ENCODE measurements around the gene HAVCR2. TPM values are rescaled to one million over a fixed set of nuclear protein-coding genes. Genes with fewer than 3 reads are reported as not detected.

Gene HAVCR2
- 0.85 TPM for polyA plus RNA-seq (2013, experiment 1 of 4)
- polyA plus RNA-seq (2013, experiment 2 of 4), result 0.28 TPM
- polyA plus RNA-seq (2013, experiment 3 of 4), result 0.21 TPM
- polyA plus RNA-seq (2013, experiment 4 of 4), result 0.12 TPM

DNA sequence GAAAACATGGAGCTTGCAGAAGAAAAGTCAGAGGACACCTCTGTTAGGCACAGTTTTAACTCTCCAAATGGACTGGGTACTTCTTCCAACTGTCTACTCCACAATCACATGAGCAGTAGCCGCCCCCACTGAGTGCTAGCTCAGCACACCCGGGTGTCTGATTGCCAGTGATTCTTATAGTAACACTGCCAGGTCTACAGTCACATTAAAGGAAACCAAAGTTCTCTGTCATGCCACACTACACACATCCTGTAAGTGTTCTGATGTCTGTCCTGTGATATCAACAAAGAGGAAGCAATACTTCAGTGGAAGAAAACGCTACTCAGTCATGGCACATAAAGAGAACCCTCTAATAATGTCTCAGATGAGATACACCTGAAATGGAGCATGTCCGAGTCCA, at the start of gene HAVCR2:
Gene HAVCR2 (minus strand): TSS at position 69 of the 400 bp plus-strand sequence. CDS start 61 bp downstream, at position 8.
- WGBS, 2 experiments, result 85 to 95% methylated on average over 4 of the region's 4 CpGs
- H3K9me3 ChIP-seq (ENCODE audit: control insufficient read depth, low read length), result no peaks in the 10 kb centered on the region
- no peak within 1 kb of the TSS for H3K27ac ChIP-seq (ENCODE audit: insufficient read depth, low read depth, low read length, poor library complexity, severe bottlenecking)
- no peaks in the 10 kb centered on the region for H3K36me3 ChIP-seq (ENCODE audit: control insufficient read depth, insufficient read depth, low read length)
- no peak within 1 kb of the TSS for H3K4me3 ChIP-seq (ENCODE audit: insufficient read depth, low read depth, low read length)
- no peaks in the 10 kb centered on the region for H3K27me3 ChIP-seq (ENCODE audit: control insufficient read depth, insufficient read depth, low read length, poor library complexity, severe bottlenecking)
- peaks cover 11% of the 10 kb centered on the region for H3K4me1 ChIP-seq (ENCODE audit: control insufficient read depth, insufficient read depth, low read length)

DNA sequence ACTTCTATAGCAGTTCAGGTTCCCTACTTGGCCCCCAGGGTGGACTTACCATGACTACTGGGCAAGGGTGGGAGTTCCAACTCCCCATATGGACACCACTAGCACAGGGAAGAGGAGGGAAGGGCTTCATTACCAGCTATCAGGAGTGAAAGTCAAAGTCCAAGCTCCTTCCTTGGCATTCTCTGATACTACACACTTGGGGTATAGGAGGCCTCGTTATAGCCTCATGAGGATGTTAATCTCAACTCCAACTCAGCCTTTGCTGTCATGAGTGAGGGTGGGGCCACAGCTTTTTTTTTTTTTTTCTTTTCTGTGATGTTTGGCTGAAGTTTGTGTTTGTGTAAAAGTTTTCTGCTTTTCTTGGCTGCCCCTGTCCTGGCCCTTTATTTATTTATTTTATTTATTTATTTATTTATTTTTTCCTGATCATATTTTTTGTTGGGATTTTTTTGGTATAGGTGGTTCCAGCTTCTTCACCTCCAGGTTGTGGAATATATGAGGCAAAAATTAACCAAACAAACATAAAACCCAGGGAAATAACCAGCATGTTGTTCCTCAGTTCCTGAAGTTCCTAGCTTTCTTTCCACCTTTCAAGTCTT, 48.5 kb upstream of the HAVCR2 start:
- Histone ChIP-seq H3K9me3 (ENCODE audit: control insufficient read depth, low read length) (no peaks in the 10 kb centered on the region), H3K4me3 (ENCODE audit: insufficient read depth, low read depth, low read length) (no peak overlapping the region), H3K36me3 (ENCODE audit: control insufficient read depth, insufficient read depth, low read length) (no peaks in the 10 kb centered on the region), H3K27ac (ENCODE audit: insufficient read depth, low read depth, low read length, poor library complexity, severe bottlenecking) (no peak overlapping the region), H3K27me3 (ENCODE audit: control insufficient read depth, insufficient read depth, low read length, poor library complexity, severe bottlenecking) (no peaks in the 10 kb centered on the region), H3K4me1 (ENCODE audit: control insufficient read depth, insufficient read depth, low read length) (no peaks in the 10 kb centered on the region)
- WGBS, 2 experiments, result 83 to 95% methylated on average over 1 of the region's 1 CpG

DNA sequence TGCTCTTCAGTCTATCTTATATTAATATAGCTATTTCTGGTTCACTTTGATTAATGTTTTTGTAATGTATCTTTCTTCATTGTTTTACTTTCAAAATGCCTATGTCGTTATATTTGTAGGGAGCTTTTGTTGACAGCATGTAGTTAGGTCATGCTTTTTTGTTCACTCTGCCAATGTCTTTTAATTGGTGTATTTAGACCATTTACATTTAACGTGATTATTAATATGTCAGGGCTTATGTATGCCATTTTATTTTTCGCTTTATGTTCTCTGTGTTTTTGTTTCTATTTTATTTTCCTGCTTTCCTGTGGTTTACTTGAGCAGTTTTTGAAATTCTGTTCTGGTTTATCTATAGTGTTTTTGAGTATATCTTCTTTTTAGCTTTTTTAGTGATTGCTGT, 46.5 kb upstream of the HAVCR2 start:
- Histone ChIP-seq H3K27ac (ENCODE audit: insufficient read depth, low read depth, low read length, poor library complexity, severe bottlenecking) (no peak overlapping the region), H3K9me3 (ENCODE audit: control insufficient read depth, low read length) (no peaks in the 10 kb centered on the region), H3K4me3 (ENCODE audit: insufficient read depth, low read depth, low read length) (no peak overlapping the region), H3K36me3 (ENCODE audit: control insufficient read depth, insufficient read depth, low read length) (no peaks in the 10 kb centered on the region), H3K4me1 (ENCODE audit: control insufficient read depth, insufficient read depth, low read length) (no peaks in the 10 kb centered on the region), H3K27me3 (ENCODE audit: control insufficient read depth, insufficient read depth, low read length, poor library complexity, severe bottlenecking) (no peaks in the 10 kb centered on the region)
- 85 to 100% methylated on average over 3 of the region's 3 CpGs for WGBS, 2 experiments

DNA sequence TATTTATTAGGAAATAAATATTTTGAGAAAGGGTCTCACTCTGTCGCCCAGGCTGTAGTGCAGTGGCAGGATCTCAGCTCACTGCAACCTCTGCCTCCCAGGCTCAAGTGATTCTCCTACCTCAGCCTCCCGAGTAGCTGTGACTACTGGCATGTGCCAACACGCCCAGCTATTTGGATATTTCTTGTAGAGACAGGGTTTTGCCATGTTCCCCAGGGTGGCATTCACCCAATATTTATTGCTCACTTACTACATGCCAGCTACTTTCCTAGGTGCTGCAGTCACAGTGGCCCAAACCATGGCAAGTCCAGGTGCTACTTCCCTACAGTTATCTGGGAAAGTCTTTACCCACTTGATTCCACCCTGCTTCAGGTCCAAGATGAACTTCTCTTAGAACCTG, 42.2 kb upstream of the HAVCR2 start:
- Histone ChIP-seq H3K9me3 (ENCODE audit: control insufficient read depth, low read length) (no peaks in the 10 kb centered on the region), H3K27me3 (ENCODE audit: control insufficient read depth, insufficient read depth, low read length, poor library complexity, severe bottlenecking) (no peaks in the 10 kb centered on the region), H3K27ac (ENCODE audit: insufficient read depth, low read depth, low read length, poor library complexity, severe bottlenecking) (no peak overlapping the region), H3K4me1 (ENCODE audit: control insufficient read depth, insufficient read depth, low read length) (no peaks in the 10 kb centered on the region), H3K36me3 (ENCODE audit: control insufficient read depth, insufficient read depth, low read length) (no peaks in the 10 kb centered on the region), H3K4me3 (ENCODE audit: insufficient read depth, low read depth, low read length) (no peak overlapping the region)
- WGBS, 2 experiments, result 86 to 90% methylated on average over 3 of the region's 3 CpGs

DNA sequence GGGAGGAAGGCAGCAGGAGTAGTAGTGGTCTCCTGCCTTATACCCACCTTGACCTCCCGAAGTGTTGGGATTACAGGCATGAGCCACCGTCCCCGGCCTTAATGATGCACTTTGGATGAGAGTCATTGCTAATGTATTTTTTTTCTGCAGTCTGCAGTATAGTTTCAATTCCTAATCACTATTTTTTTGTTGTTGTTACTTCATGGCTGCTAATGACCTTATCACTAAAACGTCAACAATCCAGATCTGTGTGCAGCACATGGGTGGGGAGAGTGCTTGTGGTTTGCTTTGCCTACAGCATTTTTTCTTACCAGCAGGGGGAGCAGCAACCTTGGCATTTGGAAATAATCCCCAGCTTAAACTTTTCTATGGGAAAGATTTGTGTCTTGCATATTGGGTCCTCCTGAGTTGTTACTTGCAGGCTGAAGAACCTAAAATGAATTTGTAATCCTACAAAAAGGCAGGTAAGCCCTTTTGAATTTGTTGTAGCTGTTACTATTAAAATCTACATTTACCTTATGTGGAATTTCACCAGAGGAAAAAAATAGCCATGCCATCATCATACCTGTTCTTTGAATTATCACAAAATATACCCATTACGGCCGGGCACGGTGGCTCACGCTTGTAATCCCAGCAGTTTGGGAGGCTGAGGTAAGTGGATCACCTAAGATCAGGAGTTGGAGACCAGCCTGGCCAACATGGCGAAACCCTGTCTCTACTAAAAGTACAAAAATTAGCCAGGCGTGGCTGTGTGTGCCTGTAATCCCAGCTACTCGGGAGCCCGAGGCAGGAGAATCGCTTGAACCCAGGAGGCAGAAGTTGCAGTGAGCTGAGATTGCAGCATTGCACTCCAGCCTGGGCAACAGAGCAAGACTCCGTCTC, 40.1 kb upstream of the HAVCR2 start:
- H3K27ac ChIP-seq (ENCODE audit: insufficient read depth, low read depth, low read length, poor library complexity, severe bottlenecking), result no peak overlapping the region
- no peak overlapping the region for H3K4me3 ChIP-seq (ENCODE audit: insufficient read depth, low read depth, low read length)
- no peaks in the 10 kb centered on the region for H3K4me1 ChIP-seq (ENCODE audit: control insufficient read depth, insufficient read depth, low read length)
- WGBS, 2 experiments, result 87 to 90% methylated on average over 12 to 14 of the region's 14 CpGs
- no peaks in the 10 kb centered on the region for H3K36me3 ChIP-seq (ENCODE audit: control insufficient read depth, insufficient read depth, low read length)
- no peaks in the 10 kb centered on the region for H3K27me3 ChIP-seq (ENCODE audit: control insufficient read depth, insufficient read depth, low read length, poor library complexity, severe bottlenecking)
- H3K9me3 ChIP-seq (ENCODE audit: control insufficient read depth, low read length), result no peaks in the 10 kb centered on the region

DNA sequence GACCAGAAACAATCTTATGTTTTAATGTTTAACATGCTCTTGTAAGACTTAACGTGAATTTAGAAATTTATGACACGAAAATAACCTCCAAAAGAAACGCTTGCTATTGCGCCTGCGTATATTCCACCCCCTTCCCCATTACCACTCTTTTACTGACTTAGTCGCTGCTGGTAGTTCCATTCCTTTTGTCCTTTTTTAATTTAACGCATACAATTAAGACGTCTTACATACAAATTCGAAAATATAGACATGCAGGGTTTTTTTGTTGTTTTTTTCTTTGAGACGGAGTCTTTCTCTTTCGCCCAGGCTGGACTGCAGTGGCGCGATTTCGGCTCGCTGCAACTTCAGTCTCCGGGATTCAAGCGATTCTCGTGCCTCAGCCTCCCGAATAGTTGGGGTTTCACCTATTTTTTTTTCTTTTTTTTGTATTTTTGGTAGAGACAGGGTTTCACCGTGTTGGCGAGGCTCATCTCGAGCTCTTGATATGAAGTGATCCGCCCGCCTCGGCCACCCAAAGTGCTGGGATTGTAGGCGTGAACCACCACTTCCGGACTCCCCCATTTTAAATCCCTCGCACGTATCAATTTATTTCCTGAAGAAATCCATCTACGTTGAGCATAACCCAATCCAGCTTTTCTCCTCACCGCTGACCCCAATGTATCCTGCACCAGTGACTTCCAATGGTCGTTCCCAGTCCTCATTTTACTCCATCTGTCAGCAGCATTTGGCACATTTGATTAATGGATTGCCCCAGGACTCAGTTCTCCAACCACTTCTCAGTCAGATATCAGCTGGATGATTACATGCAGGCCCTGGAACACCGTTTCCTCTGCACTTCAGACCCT, 34.5 kb upstream of the HAVCR2 start:
- Histone ChIP-seq H3K36me3 (ENCODE audit: control insufficient read depth, insufficient read depth, low read length) (peaks cover 4% of the 10 kb centered on the region), H3K9me3 (ENCODE audit: control insufficient read depth, low read length) (no peaks in the 10 kb centered on the region), H3K4me3 (ENCODE audit: insufficient read depth, low read depth, low read length) (peak overlapping the region; percentile 88), H3K4me1 (ENCODE audit: control insufficient read depth, insufficient read depth, low read length) (peaks cover 2% of the 10 kb centered on the region), H3K27ac (ENCODE audit: insufficient read depth, low read depth, low read length, poor library complexity, severe bottlenecking) (no peak overlapping the region), H3K27me3 (ENCODE audit: control insufficient read depth, insufficient read depth, low read length, poor library complexity, severe bottlenecking) (no peaks in the 10 kb centered on the region)
- WGBS, 2 experiments, result 59 to 64% methylated on average over 33 of the region's 33 CpGs

DNA sequence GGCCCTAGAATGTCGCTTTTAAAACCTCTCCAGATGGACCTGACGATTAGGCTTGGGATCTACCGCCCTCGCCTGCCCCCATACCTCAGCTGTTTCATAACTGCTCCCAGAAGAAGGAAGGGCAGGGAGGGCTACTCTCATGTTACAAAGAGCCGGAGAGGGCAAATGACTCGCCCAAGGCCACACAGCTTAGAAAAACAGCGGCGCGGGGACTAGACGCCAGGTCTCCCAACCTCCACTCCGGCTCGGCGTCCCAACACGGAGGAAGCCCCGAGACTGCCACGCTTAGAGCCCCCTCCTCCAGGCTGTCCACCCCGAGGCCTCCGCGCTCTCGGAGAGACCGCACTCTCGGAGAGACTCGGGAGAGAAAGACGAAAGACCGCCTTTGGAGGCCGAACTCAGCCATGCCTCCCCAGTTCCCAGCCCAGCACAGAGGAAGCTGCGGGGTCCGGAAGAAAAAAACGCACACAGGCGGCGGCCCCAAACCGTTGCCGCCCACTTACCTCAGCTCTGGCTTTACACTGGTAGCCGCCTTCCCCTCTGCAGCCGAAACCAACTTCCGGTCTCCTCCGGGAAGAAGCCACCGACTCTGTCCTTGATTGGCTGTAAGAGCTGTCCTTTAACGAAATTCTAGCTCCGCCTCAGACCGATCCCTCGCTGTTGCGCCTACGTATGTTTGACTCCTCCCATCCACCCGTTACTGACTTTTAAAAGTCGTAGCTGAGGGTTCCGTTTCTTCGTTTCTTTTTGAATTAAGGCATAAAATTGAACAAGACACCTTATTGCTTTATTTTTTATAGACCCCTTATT, 33.7 kb upstream of the HAVCR2 start, which contains the start of gene MED7:
Gene MED7 (minus strand): TSS at position 549 of the 810 bp plus-strand sequence. CDS start 3,434 bp downstream, outside the sequence.
- WGBS, 2 experiments, result 1 to 2% methylated on average over 48 of the region's 48 CpGs
- Histone ChIP-seq H3K4me3 (ENCODE audit: insufficient read depth, low read depth, low read length) (peak within 1 kb of the TSS; percentile 88), H3K27ac (ENCODE audit: insufficient read depth, low read depth, low read length, poor library complexity, severe bottlenecking) (peak within 1 kb of the TSS; percentile 31), H3K9me3 (ENCODE audit: control insufficient read depth, low read length) (no peaks in the 10 kb centered on the region), H3K36me3 (ENCODE audit: control insufficient read depth, insufficient read depth, low read length) (peaks cover 4% of the 10 kb centered on the region), H3K4me1 (ENCODE audit: control insufficient read depth, insufficient read depth, low read length) (peaks cover 2% of the 10 kb centered on the region), H3K27me3 (ENCODE audit: control insufficient read depth, insufficient read depth, low read length, poor library complexity, severe bottlenecking) (no peaks in the 10 kb centered on the region)

DNA sequence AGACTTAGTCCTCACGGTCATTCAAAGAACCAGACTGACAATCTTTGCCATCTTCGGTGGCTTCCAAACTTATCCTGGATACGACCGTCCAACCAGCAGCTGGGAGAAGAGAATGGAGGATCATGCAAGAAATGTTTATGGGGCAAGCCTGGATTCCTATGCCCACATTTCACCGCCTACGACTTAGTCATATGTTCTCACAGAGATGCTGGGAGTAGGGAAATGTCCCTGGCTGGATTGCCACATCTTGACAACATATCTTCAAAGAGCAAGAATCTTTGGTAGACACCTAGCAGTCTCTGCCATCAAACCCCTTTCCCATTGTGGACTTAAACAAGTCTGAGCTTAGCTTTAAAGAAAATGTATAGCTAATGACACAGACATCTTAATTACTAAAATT, 28.8 kb upstream of the HAVCR2 start:
- Histone ChIP-seq H3K4me1 (ENCODE audit: control insufficient read depth, insufficient read depth, low read length) (peaks cover 2% of the 10 kb centered on the region), H3K9me3 (ENCODE audit: control insufficient read depth, low read length) (no peaks in the 10 kb centered on the region), H3K4me3 (ENCODE audit: insufficient read depth, low read depth, low read length) (no peak overlapping the region), H3K27ac (ENCODE audit: insufficient read depth, low read depth, low read length, poor library complexity, severe bottlenecking) (no peak overlapping the region), H3K36me3 (ENCODE audit: control insufficient read depth, insufficient read depth, low read length) (peaks cover 4% of the 10 kb centered on the region), H3K27me3 (ENCODE audit: control insufficient read depth, insufficient read depth, low read length, poor library complexity, severe bottlenecking) (no peaks in the 10 kb centered on the region)
- WGBS, 2 experiments, result 96% methylated on average over 6 of the region's 6 CpGs

DNA sequence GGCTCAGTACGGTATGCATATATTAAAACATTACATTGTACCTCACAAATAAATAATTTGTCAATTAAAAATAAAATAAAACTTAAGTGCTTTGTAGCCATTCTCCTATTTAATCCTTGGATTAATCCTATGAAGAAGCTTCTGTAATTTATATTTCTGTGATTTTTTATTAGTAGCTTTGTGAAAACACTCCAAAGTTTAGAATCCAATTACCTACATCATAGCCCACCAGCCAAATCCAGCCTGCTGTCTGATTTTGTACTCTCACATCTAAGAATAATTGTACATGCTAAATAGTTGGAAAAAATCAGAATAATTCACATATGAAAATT, 23.4 kb upstream of the HAVCR2 start:
- Histone ChIP-seq H3K36me3 (ENCODE audit: control insufficient read depth, insufficient read depth, low read length) (no peaks in the 10 kb centered on the region), H3K4me3 (ENCODE audit: insufficient read depth, low read depth, low read length) (no peak overlapping the region), H3K4me1 (ENCODE audit: control insufficient read depth, insufficient read depth, low read length) (no peaks in the 10 kb centered on the region), H3K27me3 (ENCODE audit: control insufficient read depth, insufficient read depth, low read length, poor library complexity, severe bottlenecking) (no peaks in the 10 kb centered on the region), H3K27ac (ENCODE audit: insufficient read depth, low read depth, low read length, poor library complexity, severe bottlenecking) (no peak overlapping the region), H3K9me3 (ENCODE audit: control insufficient read depth, low read length) (no peaks in the 10 kb centered on the region)
- WGBS, 2 experiments, result no CpG with 5 or more reads among the region's 1 CpG

All from ectodermal cell (in vitro differentiated cells).